GM19099 (cell line): ENCODE results near the gene RASSF10.

Experiments
- POLR2A ChIP-seq: IDR thresholded peaks from 3 replicates; pipeline ENCODE4 v1.6.1; 2011; ENCODE audit warnings: low read depth; ENCODE audit not compliant: insufficient read length; ENCODE audit errors: extremely low read depth

The RASSF10 gene

DNA sequence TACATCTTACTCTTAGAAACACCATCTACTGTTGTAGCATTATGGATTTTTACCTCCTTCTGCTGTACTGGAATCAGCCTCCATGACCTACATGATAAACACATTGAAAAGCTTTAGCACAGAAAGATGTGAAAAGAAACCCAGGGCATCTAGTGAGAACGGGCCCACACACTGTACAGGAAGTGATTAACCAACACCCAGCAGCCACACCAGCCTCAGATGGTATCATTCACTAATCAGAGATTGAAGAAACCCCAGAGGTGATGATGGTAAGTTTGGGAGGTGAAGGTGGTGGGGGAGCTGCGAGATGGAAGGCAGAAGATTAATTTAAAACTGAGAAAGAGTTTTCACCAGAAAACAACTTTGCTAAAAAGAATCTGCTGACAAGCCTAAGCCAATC is 46.1 kb downstream of the RASSF10 start:
- TF ChIP-seq POLR2A, result no peak

DNA sequence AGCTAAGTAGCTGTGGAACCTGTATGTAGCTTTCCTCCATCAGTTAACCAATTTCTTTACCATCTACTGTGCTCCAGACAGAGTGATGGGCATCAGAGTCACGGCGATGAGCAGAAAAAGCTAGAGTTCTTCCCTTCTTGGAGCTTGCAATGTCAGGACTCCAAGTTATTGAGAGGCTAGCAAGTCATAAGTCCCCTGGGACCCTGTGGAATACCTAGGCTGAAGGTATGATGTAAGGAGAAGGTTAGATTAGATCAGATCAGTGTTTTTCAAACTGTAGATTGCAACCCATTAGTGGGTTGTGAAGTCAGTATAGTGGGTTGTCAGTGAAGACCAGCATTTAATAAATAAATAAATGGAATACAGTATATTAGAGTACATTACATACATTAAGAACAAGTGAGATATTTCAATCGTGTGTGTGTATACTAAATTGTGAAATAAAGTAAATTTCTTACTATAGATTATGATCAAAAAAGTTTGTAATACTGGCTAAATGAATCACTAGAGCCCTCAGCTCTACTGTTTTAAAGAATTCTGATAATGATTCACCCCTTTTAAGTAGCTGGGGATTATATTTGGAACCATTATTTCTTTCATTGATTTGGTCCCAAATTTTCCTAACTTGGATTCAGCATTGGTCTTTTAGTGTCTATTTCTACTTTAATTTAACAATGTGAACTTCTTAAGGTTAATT is 52.3 kb downstream of the RASSF10 start:
- no peak for TF ChIP-seq POLR2A
